A549 (cell line): ENCODE measurements around the gene BEND6.
"Not testable (repeated sequence)": the region's sequence is repeated elsewhere in the genome, so short reads cannot be mapped to it uniquely, and the experiment has no call there.

Experiments
- CEBPB ChIP-seq, 2 experiments: fragments of >200 bp in 1 of 2; sonication (Bioruptor Twin) in 1 of 2; formaldehyde crosslinking in 1 of 2; IDR thresholded peaks; 2 replicates each; pipeline ENCODE4 v1.6.1; 2012 to 2016
- CHD2 ChIP-seq: fragments of 150-350 bp; IDR thresholded peaks from 2 replicates; pipeline ENCODE4 v1.6.1; 2014; ENCODE audit warnings: low read length; ENCODE audit not compliant: partially characterized antibody
- POLR2A ChIP-seq: IDR thresholded peaks from 2 replicates; pipeline ENCODE4 v1.6.1; 2012; ENCODE audit warnings: mild to moderate bottlenecking, low read length

DNA sequence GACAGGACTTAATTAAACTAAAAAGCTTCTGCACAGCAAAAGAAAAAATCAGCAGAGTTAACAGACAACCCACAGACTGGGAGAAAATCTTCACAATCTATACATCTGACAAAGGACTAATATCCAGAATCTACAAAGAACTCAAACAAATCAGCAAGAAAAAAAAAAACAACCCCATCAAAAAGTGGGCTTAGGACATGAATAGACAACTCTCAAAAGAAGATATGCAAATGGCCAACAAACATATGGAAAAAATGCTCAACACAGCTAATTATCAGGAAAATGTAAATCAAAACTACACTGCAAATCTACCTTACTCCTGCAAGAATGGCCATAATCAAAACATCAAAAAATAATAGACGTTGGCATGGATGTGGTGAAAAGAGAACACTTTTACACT lies 89.2 kb downstream of the BEND6 start:
- not testable (repeated sequence) for TF ChIP-seq CHD2; CEBPB (IDR thresholded peaks at IDR 0.05); POLR2A
